Gastrocnemius medialis (tissue), 4 donors: ENCODE results near the gene C17orf75.
"Not testable (repeated sequence)": the region's sequence is repeated elsewhere in the genome, so short reads cannot be mapped to it uniquely, and the experiment has no call there.

Experiments
- POLR2A ChIP-seq, 2 donors: fragments of 450-650 bp; IDR thresholded peaks; one replicate each; pipeline ENCODE4 v1.6.1; 2017; ENCODE audit warnings: antibody characterized with exemption in 2 of 2, mild to moderate bottlenecking in 2 of 2, moderate library complexity in 2 of 2
- TF ChIP-seq, protein P1 (sequence below), 5 experiments: fragments of 450-650 bp in 3 of 5; fragments of 200-600 bp in 2 of 5; sonication (generic) in 2 of 5; IDR thresholded peaks in 4 of 5; conservative IDR thresholded peaks in 1 of 5; 1 replicate in 4 of 5; 2 replicates in 1 of 5; pipeline ENCODE4 v1.5.1; 2016 to 2019; ENCODE audit warnings: antibody characterized with exemption in 5 of 5, mild to moderate bottlenecking in 3 of 5, moderate library complexity in 3 of 5

DNA sequence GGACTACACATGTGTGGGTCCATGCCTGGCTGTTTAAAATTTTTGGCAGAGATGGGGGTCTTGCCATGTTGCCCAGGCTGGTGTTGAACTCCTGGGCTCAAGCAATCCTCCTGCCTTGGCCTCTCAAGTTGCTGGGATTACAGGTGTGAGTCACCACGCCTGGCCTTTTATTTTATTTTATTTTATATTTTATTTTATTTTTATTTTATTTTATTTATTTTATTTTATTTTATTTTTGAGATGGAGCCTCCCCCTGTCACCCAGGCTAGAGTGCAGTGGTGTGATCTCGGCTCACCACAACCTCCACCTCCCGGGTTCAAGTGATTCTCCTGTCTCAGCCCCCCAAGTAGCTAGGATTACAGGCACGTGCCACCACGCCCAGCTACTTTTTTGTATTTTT is 25.3 kb downstream of the C17orf75 start:
- TF ChIP-seq, protein P1, sequence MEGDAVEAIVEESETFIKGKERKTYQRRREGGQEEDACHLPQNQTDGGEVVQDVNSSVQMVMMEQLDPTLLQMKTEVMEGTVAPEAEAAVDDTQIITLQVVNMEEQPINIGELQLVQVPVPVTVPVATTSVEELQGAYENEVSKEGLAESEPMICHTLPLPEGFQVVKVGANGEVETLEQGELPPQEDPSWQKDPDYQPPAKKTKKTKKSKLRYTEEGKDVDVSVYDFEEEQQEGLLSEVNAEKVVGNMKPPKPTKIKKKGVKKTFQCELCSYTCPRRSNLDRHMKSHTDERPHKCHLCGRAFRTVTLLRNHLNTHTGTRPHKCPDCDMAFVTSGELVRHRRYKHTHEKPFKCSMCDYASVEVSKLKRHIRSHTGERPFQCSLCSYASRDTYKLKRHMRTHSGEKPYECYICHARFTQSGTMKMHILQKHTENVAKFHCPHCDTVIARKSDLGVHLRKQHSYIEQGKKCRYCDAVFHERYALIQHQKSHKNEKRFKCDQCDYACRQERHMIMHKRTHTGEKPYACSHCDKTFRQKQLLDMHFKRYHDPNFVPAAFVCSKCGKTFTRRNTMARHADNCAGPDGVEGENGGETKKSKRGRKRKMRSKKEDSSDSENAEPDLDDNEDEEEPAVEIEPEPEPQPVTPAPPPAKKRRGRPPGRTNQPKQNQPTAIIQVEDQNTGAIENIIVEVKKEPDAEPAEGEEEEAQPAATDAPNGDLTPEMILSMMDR (IDR thresholded peaks at IDR 0.05 in 4 of 5, conservative IDR thresholded peaks at IDR 0.05 in 1 of 5) = not testable (repeated sequence)
- not testable (repeated sequence) for TF ChIP-seq POLR2A (IDR thresholded peaks at IDR 0.05)
